ENCODE data around the gene THTPA. TPM values are rescaled to one million over a fixed set of nuclear protein-coding genes. Genes with fewer than 3 reads are reported as not detected.
A peak's percentile ranks its signal among the peaks of the same experiment; 100 is the strongest.

The THTPA gene
- total and polyA plus RNA-seq, 2 of the 13 experiments (the other 11 are each of a cell fraction or from before 2014, with no cell fraction given): 7.4 to 8.7 TPM

- no peak for TF ChIP-seq ELK4 (CRISPR knock-in tag; IDR thresholded peaks at IDR 0.05; ENCODE audit: borderline replicate concordance)
- no peak for TF ChIP-seq ARNT2 (CRISPR knock-in tag; IDR thresholded peaks at IDR 0.05; ENCODE audit: low read depth)
- no peak for TF ChIP-seq ZFP82 (CRISPR knock-in tag; IDR thresholded peaks at IDR 0.05; ENCODE audit: borderline replicate concordance)
- no peak for TF ChIP-seq ZBTB21 (CRISPR knock-in tag; IDR thresholded peaks at IDR 0.05)
- no peak for TF ChIP-seq ZBTB42 (CRISPR knock-in tag; IDR thresholded peaks at IDR 0.05)
- no peak for TF ChIP-seq E2F1 (CRISPR knock-in tag; IDR thresholded peaks at IDR 0.05)
- TF ChIP-seq, protein P1, sequence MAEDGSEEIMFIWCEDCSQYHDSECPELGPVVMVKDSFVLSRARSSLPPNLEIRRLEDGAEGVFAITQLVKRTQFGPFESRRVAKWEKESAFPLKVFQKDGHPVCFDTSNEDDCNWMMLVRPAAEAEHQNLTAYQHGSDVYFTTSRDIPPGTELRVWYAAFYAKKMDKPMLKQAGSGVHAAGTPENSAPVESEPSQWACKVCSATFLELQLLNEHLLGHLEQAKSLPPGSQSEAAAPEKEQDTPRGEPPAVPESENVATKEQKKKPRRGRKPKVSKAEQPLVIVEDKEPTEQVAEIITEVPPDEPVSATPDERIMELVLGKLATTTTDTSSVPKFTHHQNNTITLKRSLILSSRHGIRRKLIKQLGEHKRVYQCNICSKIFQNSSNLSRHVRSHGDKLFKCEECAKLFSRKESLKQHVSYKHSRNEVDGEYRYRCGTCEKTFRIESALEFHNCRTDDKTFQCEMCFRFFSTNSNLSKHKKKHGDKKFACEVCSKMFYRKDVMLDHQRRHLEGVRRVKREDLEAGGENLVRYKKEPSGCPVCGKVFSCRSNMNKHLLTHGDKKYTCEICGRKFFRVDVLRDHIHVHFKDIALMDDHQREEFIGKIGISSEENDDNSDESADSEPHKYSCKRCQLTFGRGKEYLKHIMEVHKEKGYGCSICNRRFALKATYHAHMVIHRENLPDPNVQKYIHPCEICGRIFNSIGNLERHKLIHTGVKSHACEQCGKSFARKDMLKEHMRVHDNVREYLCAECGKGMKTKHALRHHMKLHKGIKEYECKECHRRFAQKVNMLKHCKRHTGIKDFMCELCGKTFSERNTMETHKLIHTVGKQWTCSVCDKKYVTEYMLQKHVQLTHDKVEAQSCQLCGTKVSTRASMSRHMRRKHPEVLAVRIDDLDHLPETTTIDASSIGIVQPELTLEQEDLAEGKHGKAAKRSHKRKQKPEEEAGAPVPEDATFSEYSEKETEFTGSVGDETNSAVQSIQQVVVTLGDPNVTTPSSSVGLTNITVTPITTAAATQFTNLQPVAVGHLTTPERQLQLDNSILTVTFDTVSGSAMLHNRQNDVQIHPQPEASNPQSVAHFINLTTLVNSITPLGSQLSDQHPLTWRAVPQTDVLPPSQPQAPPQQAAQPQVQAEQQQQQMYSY (CRISPR knock-in tag; IDR thresholded peaks at IDR 0.05): no peak
- TF ChIP-seq MYC (CRISPR knock-in tag; IDR thresholded peaks at IDR 0.05; ENCODE audit: borderline replicate concordance): 0 out of 2 replicates have a peak, but pooled peaks have one; percentile 30
- TF ChIP-seq NRL (CRISPR knock-in tag; IDR thresholded peaks at IDR 0.05; ENCODE audit: borderline replicate concordance): 0 out of 2 replicates have a peak, but pooled peaks have one; percentile 29
- TF ChIP-seq ARHGAP35 (CRISPR knock-in tag; IDR thresholded peaks at IDR 0.05; ENCODE audit: borderline replicate concordance): no peak
- TF ChIP-seq NONO (IDR thresholded peaks at IDR 0.05): no peak
- no peak for TF ChIP-seq NONO (CRISPR knock-in tag; conservative IDR thresholded peaks at IDR 0.05)
- TF ChIP-seq, protein P2, sequence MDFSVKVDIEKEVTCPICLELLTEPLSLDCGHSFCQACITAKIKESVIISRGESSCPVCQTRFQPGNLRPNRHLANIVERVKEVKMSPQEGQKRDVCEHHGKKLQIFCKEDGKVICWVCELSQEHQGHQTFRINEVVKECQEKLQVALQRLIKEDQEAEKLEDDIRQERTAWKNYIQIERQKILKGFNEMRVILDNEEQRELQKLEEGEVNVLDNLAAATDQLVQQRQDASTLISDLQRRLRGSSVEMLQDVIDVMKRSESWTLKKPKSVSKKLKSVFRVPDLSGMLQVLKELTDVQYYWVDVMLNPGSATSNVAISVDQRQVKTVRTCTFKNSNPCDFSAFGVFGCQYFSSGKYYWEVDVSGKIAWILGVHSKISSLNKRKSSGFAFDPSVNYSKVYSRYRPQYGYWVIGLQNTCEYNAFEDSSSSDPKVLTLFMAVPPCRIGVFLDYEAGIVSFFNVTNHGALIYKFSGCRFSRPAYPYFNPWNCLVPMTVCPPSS (IDR thresholded peaks at IDR 0.05): no peak
- no peak for TF ChIP-seq HNRNPL (IDR thresholded peaks at IDR 0.05; ENCODE audit: low read depth, low read length)
- TF ChIP-seq SMARCE1 (IDR thresholded peaks at IDR 0.05; ENCODE audit: borderline replicate concordance): no peak
- peak; percentile 62; the same call in 1 of the 2 replicates for TF ChIP-seq ZNF280B (CRISPR knock-in tag; IDR thresholded peaks at IDR 0.05; ENCODE audit: borderline replicate concordance)
- TF ChIP-seq NFKB2 (CRISPR knock-in tag; IDR thresholded peaks at IDR 0.05; ENCODE audit: borderline replicate concordance): 0 out of 2 replicates have a peak, but pooled peaks have one; percentile 41
- TF ChIP-seq HNRNPLL (IDR thresholded peaks at IDR 0.05; ENCODE audit: low read depth, low read length, poor library complexity, severe bottlenecking): peak; percentile 24
- no peak for TF ChIP-seq DNMT3B (CRISPR knock-in tag; conservative IDR thresholded peaks at IDR 0.05)
- no peak for TF ChIP-seq TSC22D2 (CRISPR knock-in tag; IDR thresholded peaks at IDR 0.05; ENCODE audit: borderline replicate concordance)
Measured at GRCh38 chr14:23521785-23522640, 34.1 kb upstream of the THTPA start (continued).

All from HepG2 (cell line).